KMS-11 (cell line): Measurements from ENCODE around the gene MAPK7.

Experiments
- H2AFZ ChIP-seq: fragments of 200-600 bp; sonication (generic); 2 replicates; pipeline ENCODE4 v1.6.1; 2016; ENCODE audit warnings: antibody characterized with exemption, mixed run types, low read depth
- H3K27ac ChIP-seq: fragments of 200-600 bp; sonication (generic); 2 replicates; pipeline ENCODE4 v1.6.1; 2016; ENCODE audit warnings: mild to moderate bottlenecking, mixed run types
- H3K27me3 ChIP-seq: fragments of 200-600 bp; sonication (generic); 2 replicates; pipeline ENCODE4 v1.6.1; 2017; ENCODE audit warnings: mild to moderate bottlenecking, low read depth, mixed run types, moderate library complexity; ENCODE audit not compliant: insufficient read depth
- H3K36me3 ChIP-seq: fragments of 200-600 bp; sonication (generic); 2 replicates; pipeline ENCODE4 v1.6.1; 2017; ENCODE audit warnings: mild to moderate bottlenecking, mixed run types; ENCODE audit not compliant: insufficient read depth
- H3K4me1 ChIP-seq: fragments of 200-600 bp; sonication (generic); 2 replicates; pipeline ENCODE4 v1.6.1; 2016; ENCODE audit warnings: mild to moderate bottlenecking, low read depth, mixed run types; ENCODE audit not compliant: poor library complexity, severe bottlenecking
- H3K4me2 ChIP-seq: fragments of 200-600 bp; sonication (generic); 2 replicates; pipeline ENCODE4 v1.7.0; 2016; ENCODE audit warnings: mild to moderate bottlenecking, mixed run types
- H3K4me3 ChIP-seq: fragments of 200-600 bp; sonication (generic); IDR thresholded peaks from 2 replicates; pipeline ENCODE4 v1.6.1; 2017; ENCODE audit warnings: low read depth, low read length, mixed read lengths; ENCODE audit not compliant: insufficient read depth
- H3K79me2 ChIP-seq: fragments of 200-600 bp; sonication (generic); 2 replicates; pipeline ENCODE4 v1.6.1; 2016; ENCODE audit warnings: low read depth, mixed run types; ENCODE audit not compliant: insufficient read depth
- H3K9ac ChIP-seq: fragments of 200-600 bp; sonication (generic); 2 replicates; pipeline ENCODE4 v1.6.1; 2016; ENCODE audit warnings: mild to moderate bottlenecking, mixed run types
- H4K20me1 ChIP-seq: fragments of 200-600 bp; sonication (generic); 2 replicates; pipeline ENCODE4 v1.6.1; 2016; ENCODE audit warnings: mild to moderate bottlenecking, mixed run types; ENCODE audit not compliant: insufficient read depth
- CTCF ChIP-seq: fragments of 200-600 bp; sonication (generic); conservative IDR thresholded peaks from 2 replicates; pipeline ENCODE4 v1.6.1; 2017; ENCODE audit warnings: low read depth, mild to moderate bottlenecking, antibody characterized with exemption, low read length, moderate library complexity, mixed read lengths

The MAPK7 gene

DNA sequence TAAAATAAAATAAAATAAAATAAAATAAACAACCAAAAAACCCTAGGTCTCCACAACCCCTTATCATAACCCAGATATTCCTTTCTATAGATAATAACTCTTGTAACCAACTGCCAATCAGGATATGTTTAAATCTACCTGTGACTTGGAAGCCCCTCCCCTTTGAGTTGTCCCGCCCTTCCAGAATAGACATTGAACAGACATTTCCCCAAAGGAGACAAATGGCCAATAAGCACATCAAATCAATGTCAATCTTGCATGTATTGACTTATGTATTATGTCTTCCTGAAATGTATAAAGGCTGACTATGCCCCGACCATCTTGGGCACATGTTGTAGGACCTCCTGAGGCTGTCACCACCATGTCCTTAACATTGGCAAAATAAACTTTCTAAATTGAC lies 1.5 kb upstream of the MAPK7 start:
- Histone ChIP-seq H3K9ac (peak overlapping the region; percentile 62; the same call in 1 of the 2 replicates), H4K20me1 (no peaks in the 10 kb centered on the region), H3K4me2 (peak overlapping the region; percentile 86), H3K4me3 (no peak overlapping the region), H3K79me2 (no peaks in the 10 kb centered on the region), H3K4me1 (peaks cover 8% of the 10 kb centered on the region), H3K36me3 (no peaks in the 10 kb centered on the region), H2AFZ (peak overlapping the region; percentile 77), H3K27me3 (no peaks in the 10 kb centered on the region), H3K27ac (peak overlapping the region; percentile 72; the same call in 1 of the 2 replicates)
- TF ChIP-seq CTCF: no peak

- no peak overlapping the region for H3K4me3 ChIP-seq
- H3K27ac ChIP-seq: peak overlapping the region; percentile 72
- H3K79me2 ChIP-seq: no peaks in the 10 kb centered on the region
- H4K20me1 ChIP-seq: no peaks in the 10 kb centered on the region
- no peak for TF ChIP-seq CTCF
- peak overlapping the region; percentile 62; the same call in 1 of the 2 replicates for H3K9ac ChIP-seq
- H3K4me1 ChIP-seq: peaks cover 8% of the 10 kb centered on the region
- H3K4me2 ChIP-seq: peak overlapping the region; percentile 86
- no peaks in the 10 kb centered on the region for H3K36me3 ChIP-seq
- H2AFZ ChIP-seq: peak overlapping the region; percentile 77
- no peaks in the 10 kb centered on the region for H3K27me3 ChIP-seq
These were observed 489 bp upstream of the MAPK7 start for GRCh38 chr17:19377602-19378415.

DNA sequence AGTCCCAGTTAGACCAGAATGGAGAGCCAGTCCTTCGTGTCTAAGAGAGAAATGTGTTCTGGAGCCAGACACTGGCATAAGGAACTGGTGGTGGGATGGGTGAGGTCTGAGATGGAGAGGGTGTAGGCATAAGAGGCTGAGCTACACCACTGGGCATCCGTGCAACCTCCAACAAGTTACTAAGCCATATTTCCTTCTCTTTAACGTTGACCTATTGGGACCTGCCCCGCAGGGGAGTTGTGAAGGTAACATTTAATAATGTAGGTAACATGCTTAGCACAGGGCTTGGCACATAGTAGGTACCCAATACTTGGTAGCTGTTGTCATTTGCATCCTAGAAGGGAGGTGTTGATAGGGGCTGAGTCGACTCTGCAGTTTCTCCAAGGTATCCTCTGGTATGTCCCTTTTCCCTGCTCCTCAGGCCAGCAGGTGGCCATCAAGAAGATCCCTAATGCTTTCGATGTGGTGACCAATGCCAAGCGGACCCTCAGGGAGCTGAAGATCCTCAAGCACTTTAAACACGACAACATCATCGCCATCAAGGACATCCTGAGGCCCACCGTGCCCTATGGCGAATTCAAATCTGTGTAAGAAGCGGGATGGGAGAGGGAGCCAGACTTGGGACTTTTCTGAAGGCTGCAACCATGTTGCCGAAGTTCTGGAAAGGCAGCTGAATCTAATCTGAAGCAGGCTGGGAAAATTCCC lies 1.2 kb downstream of the MAPK7 start:
- TF ChIP-seq CTCF: no peak
- no peak overlapping the region for H2AFZ ChIP-seq
- H3K27ac ChIP-seq: no peak overlapping the region
- no peaks in the 10 kb centered on the region for H3K79me2 ChIP-seq
- no peaks in the 10 kb centered on the region for H3K36me3 ChIP-seq
- H3K9ac ChIP-seq: no peak overlapping the region
- no peak overlapping the region for H3K4me3 ChIP-seq
- no peaks in the 10 kb centered on the region for H3K27me3 ChIP-seq
- peaks cover 8% of the 10 kb centered on the region for H3K4me1 ChIP-seq
- H4K20me1 ChIP-seq: no peaks in the 10 kb centered on the region
- peak overlapping the region; percentile 74; the same call in 1 of the 2 replicates for H3K4me2 ChIP-seq

DNA sequence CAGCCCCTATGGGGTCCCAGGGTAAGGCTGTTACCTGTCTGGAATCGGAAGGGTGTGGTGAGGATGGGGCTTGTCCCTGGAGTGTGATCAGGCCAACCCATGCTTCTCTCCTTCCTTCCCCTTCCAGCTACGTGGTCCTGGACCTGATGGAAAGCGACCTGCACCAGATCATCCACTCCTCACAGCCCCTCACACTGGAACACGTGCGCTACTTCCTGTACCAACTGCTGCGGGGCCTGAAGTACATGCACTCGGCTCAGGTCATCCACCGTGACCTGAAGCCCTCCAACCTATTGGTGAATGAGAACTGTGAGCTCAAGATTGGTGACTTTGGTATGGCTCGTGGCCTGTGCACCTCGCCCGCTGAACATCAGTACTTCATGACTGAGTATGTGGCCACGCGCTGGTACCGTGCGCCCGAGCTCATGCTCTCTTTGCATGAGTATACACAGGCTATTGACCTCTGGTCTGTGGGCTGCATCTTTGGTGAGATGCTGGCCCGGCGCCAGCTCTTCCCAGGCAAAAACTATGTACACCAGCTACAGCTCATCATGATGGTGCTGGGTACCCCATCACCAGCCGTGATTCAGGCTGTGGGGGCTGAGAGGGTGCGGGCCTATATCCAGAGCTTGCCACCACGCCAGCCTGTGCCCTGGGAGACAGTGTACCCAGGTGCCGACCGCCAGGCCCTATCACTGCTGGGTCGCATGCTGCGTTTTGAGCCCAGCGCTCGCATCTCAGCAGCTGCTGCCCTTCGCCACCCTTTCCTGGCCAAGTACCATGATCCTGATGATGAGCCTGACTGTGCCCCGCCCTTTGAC lies 2.4 kb downstream of the MAPK7 start:
- Histone ChIP-seq H3K4me1 (peaks cover 8% of the 10 kb centered on the region), H3K4me2 (no peak overlapping the region), H3K36me3 (no peaks in the 10 kb centered on the region), H3K4me3 (no peak overlapping the region), H3K9ac (no peak overlapping the region), H4K20me1 (no peaks in the 10 kb centered on the region), H3K27ac (no peak overlapping the region), H3K79me2 (no peaks in the 10 kb centered on the region), H2AFZ (no peak overlapping the region), H3K27me3 (no peaks in the 10 kb centered on the region)
- TF ChIP-seq CTCF: no peak
